C4-2B (cell line): ENCODE measurements around the gene MBTPS1.

ENCODE experiments used
- H3K27ac ChIP-seq: fragments of 450-650 bp; 2 replicates; pipeline ENCODE4 v1.5.1; 2017
- CTCF ChIP-seq: fragments of 450-650 bp; conservative IDR thresholded peaks from 2 replicates; pipeline ENCODE4 v1.5.1; 2017; ENCODE audit warnings: mild to moderate bottlenecking
- ZFX ChIP-seq: fragments of 450-650 bp; IDR thresholded peaks from 2 replicates; pipeline ENCODE4 v1.6.1; 2017

MBTPS1 gene

GRCh38 chr16:84087001-84087400, 29.7 kb downstream of the MBTPS1 start:
- TF ChIP-seq ZFX (no peak), CTCF (no peak)
- no peak overlapping the region for H3K27ac ChIP-seq

GRCh38 chr16:84086341-84086740, 30.4 kb downstream of the MBTPS1 start:
- no peak overlapping the region for H3K27ac ChIP-seq
- TF ChIP-seq CTCF: no peak
- TF ChIP-seq ZFX: no peak

GRCh38 chr16:84085773-84086172, 31.0 kb downstream of the MBTPS1 start:
- TF ChIP-seq ZFX (no peak), CTCF (no peak)

GRCh38 chr16:84085271-84085667, 31.5 kb downstream of the MBTPS1 start:
- peak overlapping the region; percentile 14; the same call in 1 of the 2 replicates for H3K27ac ChIP-seq
- TF ChIP-seq CTCF (no peak), ZFX (no peak)

More at GRCh38 chr16:84085773-84086172, 31.0 kb downstream of the MBTPS1 start:
- no peak overlapping the region for H3K27ac ChIP-seq

GRCh38 chr16:84084570-84085270, 32.0 kb downstream of the MBTPS1 start:
- TF ChIP-seq ZFX: no peak
- TF ChIP-seq CTCF: peak; percentile 92
- peak overlapping the region; percentile 14; the same call in 1 of the 2 replicates for H3K27ac ChIP-seq

- peak overlapping the region; percentile 26; the same call in 1 of the 2 replicates for H3K27ac ChIP-seq
- TF ChIP-seq ZFX (no peak), CTCF (no peak)
These were observed 33.7 kb downstream of the MBTPS1 start for GRCh38 chr16:84082835-84083569.

- H3K27ac ChIP-seq: no peak overlapping the region
- TF ChIP-seq ZFX (no peak), CTCF (no peak)
These were observed 34.6 kb downstream of the MBTPS1 start for GRCh38 chr16:84082110-84082509.
